ENCODE results near the gene KCNJ6. TPM values are rescaled to one million over a fixed set of nuclear protein-coding genes. Genes with fewer than 3 reads are reported as not detected.
A peak's percentile ranks its signal among the peaks of the same experiment; 100 is the strongest.

The KCNJ6 gene
- total and polyA plus RNA-seq, 4 donors = 0.01 TPM; not detected in 3

- WGBS = 89% methylated on average over 6 of the region's 6 CpGs
- peaks cover 0 to 3% (median 0%) of the 10 kb centered on the region in 4 donors for H3K27me3 ChIP-seq (ENCODE audit: control insufficient read depth in 4 of 4, insufficient read depth in 4 of 4, low read length in 3 of 4)
- H3K9me3 ChIP-seq (ENCODE audit: control insufficient read depth in 4 of 4, low read length in 3 of 4) = no peaks in the 10 kb centered on the region
- H3K36me3 ChIP-seq (ENCODE audit: control insufficient read depth in 4 of 4, insufficient read depth in 3 of 4, low read depth in 1 of 4, low read length in 3 of 4) = no peaks in the 10 kb centered on the region
- peaks cover 0 to 10% (median 10%) of the 10 kb centered on the region in 4 donors for H3K4me1 ChIP-seq (ENCODE audit: control insufficient read depth in 4 of 4, insufficient read depth in 4 of 4, low read length in 3 of 4)
- no peak overlapping the region for H3K4me3 ChIP-seq (ENCODE audit: low read depth in 1 of 3, low read length in 3 of 3)
- DNase-seq (ENCODE audit: low spot score) = peak; percentile 12
- no peak for TF ChIP-seq TAF1 (conservative IDR thresholded peaks at IDR 0.05)
- no peak for TF ChIP-seq CTCF (IDR thresholded peaks at IDR 0.05; ENCODE audit: low read depth, low read length, missing input control)
- TF ChIP-seq NR2F2 (IDR thresholded peaks at IDR 0.05) = no peak
- TF ChIP-seq ZBTB33 (IDR thresholded peaks at IDR 0.05) = no peak
- TF ChIP-seq FOXA2 (IDR thresholded peaks at IDR 0.05) = no peak
- TF ChIP-seq MAX (IDR thresholded peaks at IDR 0.05) = no peak
- TF ChIP-seq RAD21 (IDR thresholded peaks at IDR 0.05) = no peak
- TF ChIP-seq JUND (IDR thresholded peaks at IDR 0.05) = no peak
- no peak for TF ChIP-seq SP1 (IDR thresholded peaks at IDR 0.05)
- H3K27ac ChIP-seq (ENCODE audit: low read depth in 1 of 2, low read length in 2 of 2) = no peak overlapping the region
- no peak overlapping the region for H3K9ac ChIP-seq (ENCODE audit: low read depth in 1 of 2, low read length in 2 of 2)
These were observed 260.5 kb downstream of the KCNJ6 start for GRCh38 chr21:37655611-37656300.

- Histone ChIP-seq H3K9ac (ENCODE audit: low read depth in 1 of 2, low read length in 2 of 2) (no peak overlapping the region), H3K27ac (ENCODE audit: low read depth in 1 of 2, low read length in 2 of 2) (no peak overlapping the region), H3K4me3 (ENCODE audit: low read depth in 1 of 3, low read length in 3 of 3) (no peak overlapping the region), H3K27me3 (ENCODE audit: control insufficient read depth in 4 of 4, insufficient read depth in 4 of 4, low read length in 3 of 4) (peaks cover 0 to 3% (median 0%) of the 10 kb centered on the region in 4 donors), H3K4me1 (ENCODE audit: control insufficient read depth in 4 of 4, insufficient read depth in 4 of 4, low read length in 3 of 4) (peaks cover 0 to 10% (median 6%) of the 10 kb centered on the region in 4 donors), H3K9me3 (ENCODE audit: control insufficient read depth in 4 of 4, low read length in 3 of 4) (no peaks in the 10 kb centered on the region), H3K36me3 (ENCODE audit: control insufficient read depth in 4 of 4, insufficient read depth in 3 of 4, low read depth in 1 of 4, low read length in 3 of 4) (no peaks in the 10 kb centered on the region)
- TF ChIP-seq HNF4A (conservative IDR thresholded peaks at IDR 0.05) (no peak), EGR1 (IDR thresholded peaks at IDR 0.05; ENCODE audit: low read depth in 2 of 2) (no peak), ATF3 (IDR thresholded peaks at IDR 0.05) (no peak), RAD21 (IDR thresholded peaks at IDR 0.05) (no peak), YY1 (IDR thresholded peaks at IDR 0.05) (no peak), FOXA2 (IDR thresholded peaks at IDR 0.05) (no peak), JUND (IDR thresholded peaks at IDR 0.05) (no peak), REST (IDR thresholded peaks at IDR 0.05) (no peak), MAX (IDR thresholded peaks at IDR 0.05) (no peak), TAF1 (conservative IDR thresholded peaks at IDR 0.05) (no peak), GABPA (IDR thresholded peaks at IDR 0.05 in 1 of 2, conservative IDR thresholded peaks at IDR 0.05 in 1 of 2) (no peak), FOXA1 (IDR thresholded peaks at IDR 0.05) (no peak), HNF4G (IDR thresholded peaks at IDR 0.05) (no peak), SP1 (IDR thresholded peaks at IDR 0.05) (no peak), RXRA (IDR thresholded peaks at IDR 0.05) (no peak), NR2F2 (IDR thresholded peaks at IDR 0.05) (no peak), CTCF (IDR thresholded peaks at IDR 0.05; ENCODE audit: low read depth, low read length, missing input control) (no peak), ZBTB33 (IDR thresholded peaks at IDR 0.05) (no peak)
- no peak for DNase-seq (ENCODE audit: low spot score)
- 90% methylated on average over 4 of the region's 4 CpGs for WGBS
These were observed 261.7 kb downstream of the KCNJ6 start for GRCh38 chr21:37654596-37654995.

All from liver (tissue), 9 donors.